ENCODE results near the gene ZNF581. TPM values are rescaled to one million over a fixed set of nuclear protein-coding genes. Genes with fewer than 3 reads are reported as not detected.

ZNF581 gene
- total RNA-seq, 1 experiment from 2014 or later = 65.1 TPM

- Mint-ChIP-seq H3K36me3 (ENCODE audit: insufficient read depth in 1 of 3, low read depth in 3 of 3) (peaks cover 54 to 84% (median 70%) of the 10 kb centered on the region in 3 experiments), H3K27ac (peak overlapping the region in 2 of 3 experiments; percentile 68 to 82; a peak in 3 of 7 replicates)
Measured at GRCh38 chr19:55660404-55660803, 17.0 kb downstream of the ZNF581 start.

More at GRCh38 chr19:55660404-55660803, 17.0 kb downstream of the ZNF581 start:
- Histone ChIP-seq H4K5ac (ENCODE audit: insufficient read length, low read depth, low read length) (no peak overlapping the region), H3K4me2 (ENCODE audit: insufficient read depth, insufficient read length, low read length) (no peak overlapping the region), H2AFZ (ENCODE audit: low read length) (no peak overlapping the region), H3T11ph (ENCODE audit: low read length) (no peak overlapping the region), H3K9me3 (ENCODE audit: control insufficient read depth, low read depth, low read length) (no peaks in the 10 kb centered on the region), H2BK15ac (ENCODE audit: low read depth, low read length) (no peak overlapping the region), H2BK20ac (ENCODE audit: low read depth, low read length, poor library complexity, severe bottlenecking) (no peak overlapping the region), H2AK5ac (ENCODE audit: insufficient read length, low read length) (no peak overlapping the region), H3K9ac (ENCODE audit: extremely low read depth, insufficient read length, low read length) (no peak overlapping the region), H3K79me1 (ENCODE audit: insufficient read depth, low read depth, low read length, poor library complexity, severe bottlenecking) (no peaks in the 10 kb centered on the region), H2BK5ac (ENCODE audit: insufficient read length, low read length) (no peak overlapping the region), H3K23me2 (ENCODE audit: insufficient read length, low read depth, low read length, poor library complexity, severe bottlenecking) (peaks cover 11% of the 10 kb centered on the region), H3K4me1 (ENCODE audit: insufficient read depth, low read length) (peaks cover 7% of the 10 kb centered on the region; the same call in 1 of the 2 replicates), H2BK120ac (ENCODE audit: low read depth, low read length, poor library complexity, severe bottlenecking) (no peak overlapping the region), H2BK12ac (ENCODE audit: insufficient read length, low read depth, low read length) (no peak overlapping the region), H3K79me2 (ENCODE audit: insufficient read depth, low read length) (peaks cover 50% of the 10 kb centered on the region), H3K23ac (ENCODE audit: insufficient read length, low read depth, low read length) (no peak overlapping the region), H3K18ac (ENCODE audit: insufficient read length, low read depth, low read length) (no peak overlapping the region), H3K14ac (ENCODE audit: insufficient read depth, low read length) (no peak overlapping the region), H4K20me1 (ENCODE audit: control insufficient read depth, insufficient read depth, insufficient read length) (no peaks in the 10 kb centered on the region), H4K8ac (replicated peaks; ENCODE audit: insufficient read length, low read depth, low read length) (no peak overlapping the region), H4K91ac (ENCODE audit: insufficient read length, low read depth, low read length) (no peak overlapping the region), H3K4ac (ENCODE audit: low read depth, low read length) (no peak overlapping the region), H3K56ac (ENCODE audit: insufficient read length, low read depth, low read length) (no peak overlapping the region), H3K27me3 (ENCODE audit: insufficient read depth, low read length) (no peaks in the 10 kb centered on the region), H3K27ac (ENCODE audit: insufficient read length, low read depth, low read length) (no peak overlapping the region)
- peaks cover 23 to 29% of the 10 kb centered on the region in 2 experiments for H3K4me1 Mint-ChIP-seq
- no peaks in the 10 kb centered on the region; a peak in 1 of 5 replicates for H3K9me3 Mint-ChIP-seq
- no peaks in the 10 kb centered on the region for H3K27me3 Mint-ChIP-seq (ENCODE audit: low read depth)
- no peak overlapping the region for H3K4me3 Mint-ChIP-seq
- no CpG with 5 or more reads among the region's 12 CpGs for WGBS (ENCODE audit: extremely low coverage, insufficient read length, low lambda C conversion rate)
- no peak for TF ChIP-seq CTCF (conservative IDR thresholded peaks at IDR 0.05)
- no peak for DNase-seq

Data from H9 (cell line).